Mesenchymal stem cell (in vitro differentiated cells and primary cell): Measurements from ENCODE around the gene PLCB1.
A peak's percentile ranks its signal among the peaks of the same experiment; 100 is the strongest.
"Not testable (repeated sequence)": the region's sequence is repeated elsewhere in the genome, so short reads cannot be mapped to it uniquely, and the experiment has no call there.

ENCODE experiments used
- DNase-seq: peaks from one replicate; pipeline ENCODE4 v3.0.0-alpha.2; 2013
- H2AFZ ChIP-seq: one replicate; pipeline ENCODE4 v1.6.1; 2013; ENCODE audit warnings: low read depth, mild to moderate bottlenecking, control low read depth, inconsistent platforms, low read length, moderate library complexity
- H2AK5ac ChIP-seq: 2 replicates; pipeline ENCODE4 v1.6.1; 2013; ENCODE audit warnings: low read length, moderate library complexity, mild to moderate bottlenecking, inconsistent platforms; ENCODE audit not compliant: severe bottlenecking
- H2BK120ac ChIP-seq: one replicate; pipeline ENCODE4 v1.6.1; 2013; ENCODE audit warnings: low read depth, mild to moderate bottlenecking, inconsistent platforms, low read length, moderate library complexity
- H2BK12ac ChIP-seq, 2 experiments: one replicate each; pipeline ENCODE4 v1.6.1; 2013; ENCODE audit warnings: inconsistent platforms in 2 of 2, low read length in 2 of 2, mild to moderate bottlenecking in 2 of 2, moderate library complexity in 2 of 2, control low read depth in 1 of 2
- H2BK15ac ChIP-seq: one replicate; pipeline ENCODE4 v1.6.1; 2013; ENCODE audit warnings: mild to moderate bottlenecking, low read depth, inconsistent platforms; ENCODE audit not compliant: poor library complexity, severe bottlenecking
- H2BK5ac ChIP-seq: 2 replicates; pipeline ENCODE4 v1.6.1; 2013; ENCODE audit warnings: low read depth, mild to moderate bottlenecking, low read length, control low read depth, inconsistent platforms; ENCODE audit not compliant: poor library complexity, severe bottlenecking
- H3K14ac ChIP-seq, 2 experiments: one replicate each; pipeline ENCODE4 v1.6.1; 2013; ENCODE audit warnings: inconsistent platforms in 2 of 2, low read length in 2 of 2, control low read depth in 1 of 2, mild to moderate bottlenecking in 1 of 2, moderate library complexity in 1 of 2
- H3K18ac ChIP-seq, 2 experiments: one replicate each; pipeline ENCODE4 v1.6.1; 2013; ENCODE audit warnings: inconsistent platforms in 2 of 2, low read length in 2 of 2, control low read depth in 1 of 2, low read depth in 1 of 2, mild to moderate bottlenecking in 1 of 2
- H3K23ac ChIP-seq, 2 experiments: one replicate each; pipeline ENCODE4 v1.6.1; 2013; ENCODE audit warnings: inconsistent platforms in 2 of 2, low read length in 2 of 2, mild to moderate bottlenecking in 2 of 2, moderate library complexity in 2 of 2, control low read depth in 1 of 2
- H3K27ac ChIP-seq: 2 replicates; pipeline ENCODE4 v1.5.1; 2013; ENCODE audit warnings: mild to moderate bottlenecking, moderate library complexity, low read length, control low read depth, inconsistent platforms; ENCODE audit not compliant: poor library complexity, severe bottlenecking
- H3K27me3 ChIP-seq, 2 experiments: 2 replicates each; pipeline versions ENCODE4 v1.6.1 to v1.7.0; 2013; ENCODE audit warnings: low read length in 2 of 2, mild to moderate bottlenecking in 2 of 2, moderate library complexity in 2 of 2, control low read depth in 1 of 2, inconsistent platforms in 1 of 2; ENCODE audit not compliant: control insufficient read depth in 1 of 2, insufficient read depth in 1 of 2
- H3K36me3 ChIP-seq, 2 experiments: 2 replicates each; pipeline versions ENCODE4 v1.6.1 to v1.7.0; 2013; ENCODE audit warnings: low read length in 2 of 2, control low read depth in 1 of 2, inconsistent platforms in 1 of 2, low read depth in 1 of 2, mild to moderate bottlenecking in 1 of 2; ENCODE audit not compliant: insufficient read depth in 2 of 2, control insufficient read depth in 1 of 2
- H3K4ac ChIP-seq, 2 experiments: one replicate each; pipeline ENCODE4 v1.6.1; 2013; ENCODE audit warnings: inconsistent platforms in 2 of 2, low read length in 2 of 2, mild to moderate bottlenecking in 2 of 2, moderate library complexity in 2 of 2, control low read depth in 1 of 2, low read depth in 1 of 2
- H3K4me1 ChIP-seq: 2 replicates; pipeline ENCODE4 v1.6.1; 2013; ENCODE audit warnings: low read depth, low read length, control low read depth; ENCODE audit not compliant: control insufficient read depth, insufficient read depth
- H3K4me2 ChIP-seq: 2 replicates; pipeline ENCODE4 v1.6.1; 2013; ENCODE audit warnings: low read length, mild to moderate bottlenecking, inconsistent platforms; ENCODE audit not compliant: poor library complexity, severe bottlenecking
- H3K4me3 ChIP-seq, 2 experiments: 2 replicates each; pipeline versions ENCODE4 v1.5.1 to v1.7.0; 2013; ENCODE audit warnings: low read length in 2 of 2, mild to moderate bottlenecking in 2 of 2, control low read depth in 1 of 2, low read depth in 1 of 2; ENCODE audit not compliant: insufficient read depth in 1 of 2
- H3K79me1 ChIP-seq: replicated peaks from 2 replicates; pipeline ENCODE4 v1.6.1; 2013; ENCODE audit warnings: mild to moderate bottlenecking, control low read depth, low read length, inconsistent platforms; ENCODE audit not compliant: poor library complexity, severe bottlenecking
- H3K9ac ChIP-seq: 2 replicates; pipeline ENCODE4 v1.7.0; 2013; ENCODE audit warnings: mild to moderate bottlenecking, low read length, moderate library complexity
- H3K9me3 ChIP-seq: 2 replicates; pipeline ENCODE4 v1.7.0; 2013; ENCODE audit warnings: mild to moderate bottlenecking, low read length; ENCODE audit not compliant: control insufficient read depth
- H4K8ac ChIP-seq: one replicate; pipeline ENCODE4 v1.6.1; 2013; ENCODE audit warnings: inconsistent platforms, mild to moderate bottlenecking, low read length, moderate library complexity
- H4K91ac ChIP-seq: one replicate; pipeline ENCODE4 v1.6.1; 2013; ENCODE audit warnings: mild to moderate bottlenecking, low read length, inconsistent platforms
- WGBS: methylation state at CpG from one replicate; pipeline ENCODE4 v1.1.7; 2013; ENCODE audit warnings: mixed read lengths; 5-methylcytosine and 5-hydroxymethylcytosine counted together

The PLCB1 gene

GRCh38 chr20:8461186-8461585, 329.1 kb downstream of the PLCB1 start:
- Histone ChIP-seq H3K9me3 (no peaks in the 10 kb centered on the region), H3K18ac (no peak overlapping the region), H3K79me1 (no peaks in the 10 kb centered on the region), H2AK5ac (no peak overlapping the region), H2BK120ac (no peak overlapping the region), H3K4me2 (no peak overlapping the region), H3K14ac (no peak overlapping the region), H2BK12ac (no peak overlapping the region), H2BK5ac (no peak overlapping the region), H2BK15ac (no peak overlapping the region), H2AFZ (no peak overlapping the region), H3K4me1 (no peaks in the 10 kb centered on the region), H4K91ac (no peak overlapping the region), H3K4me3 (no peak overlapping the region), H3K27ac (no peak overlapping the region), H3K23ac (no peak overlapping the region), H4K8ac (no peak overlapping the region), H3K36me3 (no peaks in the 10 kb centered on the region), H3K9ac (no peak overlapping the region), H3K27me3 (no peaks in the 10 kb centered on the region), H3K4ac (no peak overlapping the region)
- no peak for DNase-seq

- Histone ChIP-seq H3K23ac (no peak overlapping the region), H3K27me3 (no peaks in the 10 kb centered on the region), H3K4me1 (no peaks in the 10 kb centered on the region), H3K14ac (no peak overlapping the region), H3K4me2 (no peak overlapping the region), H3K9me3 (no peaks in the 10 kb centered on the region), H3K4ac (no peak overlapping the region), H2AK5ac (no peak overlapping the region), H2BK5ac (no peak overlapping the region), H3K36me3 (no peaks in the 10 kb centered on the region), H3K79me1 (no peaks in the 10 kb centered on the region), H4K8ac (no peak overlapping the region), H2BK12ac (no peak overlapping the region), H3K4me3 (no peak overlapping the region), H3K18ac (no peak overlapping the region), H3K9ac (no peak overlapping the region), H4K91ac (no peak overlapping the region), H3K27ac (no peak overlapping the region), H2AFZ (no peak overlapping the region), H2BK120ac (no peak overlapping the region), H2BK15ac (no peak overlapping the region)
- 94% methylated on average over 1 of the region's 2 CpGs for WGBS
- DNase-seq = no peak
Observed at GRCh38 chr20:8464368-8464767, 332.3 kb downstream of the PLCB1 start.

DNA sequence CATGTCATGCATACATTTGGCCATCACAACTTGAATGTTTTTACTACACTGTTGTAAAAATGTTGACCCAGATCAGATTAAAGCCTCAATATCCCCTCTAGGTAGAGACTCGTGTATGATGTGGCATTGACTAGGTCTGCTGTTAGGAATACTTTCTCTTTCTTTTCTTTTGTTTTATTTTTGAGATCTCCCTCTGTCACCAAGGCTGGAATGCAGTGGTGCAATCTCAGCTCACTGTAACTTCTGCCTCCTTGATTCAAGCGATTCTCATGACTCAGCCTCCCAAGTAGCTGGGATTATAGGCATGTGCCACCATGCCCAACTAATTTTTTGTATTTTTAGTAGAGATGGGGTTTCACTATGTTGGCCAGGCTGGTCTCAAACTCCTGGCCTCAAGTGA, 334.7 kb downstream of the PLCB1 start:
- not testable (repeated sequence) for H2BK15ac ChIP-seq, H3K23ac ChIP-seq, H2AFZ ChIP-seq, H3K4me3 ChIP-seq, H4K8ac ChIP-seq, H3K27ac ChIP-seq, H4K91ac ChIP-seq, H2BK120ac ChIP-seq, H3K18ac ChIP-seq, H3K4ac ChIP-seq, H3K9ac ChIP-seq, H3K14ac ChIP-seq, H2BK5ac ChIP-seq, H3K27me3 ChIP-seq, H3K4me1 ChIP-seq, H3K79me1 ChIP-seq, H2BK12ac ChIP-seq, H3K9me3 ChIP-seq, H3K4me2 ChIP-seq, H2AK5ac ChIP-seq, H3K36me3 ChIP-seq
- WGBS = 60% methylated on average over 1 of the region's 2 CpGs
- peak; percentile 17 for DNase-seq

GRCh38 chr20:8470156-8470555, 338.1 kb downstream of the PLCB1 start:
- no peak overlapping the region for H3K4ac ChIP-seq
- no peak overlapping the region for H2AFZ ChIP-seq
- H3K27me3 ChIP-seq = no peaks in the 10 kb centered on the region
- no peak overlapping the region for H3K9ac ChIP-seq
- H3K4me2 ChIP-seq = no peak overlapping the region
- no peak overlapping the region for H3K18ac ChIP-seq
- H3K36me3 ChIP-seq = no peaks in the 10 kb centered on the region
- H3K79me1 ChIP-seq = no peaks in the 10 kb centered on the region
- no peak overlapping the region for H4K8ac ChIP-seq
- WGBS = no CpG with 5 or more reads among the region's 1 CpG
- no peak overlapping the region for H2BK12ac ChIP-seq
- H3K14ac ChIP-seq = no peak overlapping the region
- no peak overlapping the region for H3K4me3 ChIP-seq
- no peaks in the 10 kb centered on the region for H3K9me3 ChIP-seq
- H2BK5ac ChIP-seq = no peak overlapping the region
- no peak overlapping the region for H3K27ac ChIP-seq
- no peaks in the 10 kb centered on the region for H3K4me1 ChIP-seq
- no peak overlapping the region for H4K91ac ChIP-seq
- H3K23ac ChIP-seq = no peak overlapping the region
- no peak overlapping the region for H2BK15ac ChIP-seq
- no peak overlapping the region for H2AK5ac ChIP-seq
- DNase-seq = peak; percentile 19
- H2BK120ac ChIP-seq = no peak overlapping the region
